GM18861 (cell line): ENCODE data around the gene AKAP6.

Experiments
- ATAC-seq: cut with Tn5 transposase; IDR thresholded peaks from one replicate; pipeline ENCODE4 v1.9.1; 2021; ENCODE audit not compliant: unreplicated experiment

AKAP6 gene

DNA sequence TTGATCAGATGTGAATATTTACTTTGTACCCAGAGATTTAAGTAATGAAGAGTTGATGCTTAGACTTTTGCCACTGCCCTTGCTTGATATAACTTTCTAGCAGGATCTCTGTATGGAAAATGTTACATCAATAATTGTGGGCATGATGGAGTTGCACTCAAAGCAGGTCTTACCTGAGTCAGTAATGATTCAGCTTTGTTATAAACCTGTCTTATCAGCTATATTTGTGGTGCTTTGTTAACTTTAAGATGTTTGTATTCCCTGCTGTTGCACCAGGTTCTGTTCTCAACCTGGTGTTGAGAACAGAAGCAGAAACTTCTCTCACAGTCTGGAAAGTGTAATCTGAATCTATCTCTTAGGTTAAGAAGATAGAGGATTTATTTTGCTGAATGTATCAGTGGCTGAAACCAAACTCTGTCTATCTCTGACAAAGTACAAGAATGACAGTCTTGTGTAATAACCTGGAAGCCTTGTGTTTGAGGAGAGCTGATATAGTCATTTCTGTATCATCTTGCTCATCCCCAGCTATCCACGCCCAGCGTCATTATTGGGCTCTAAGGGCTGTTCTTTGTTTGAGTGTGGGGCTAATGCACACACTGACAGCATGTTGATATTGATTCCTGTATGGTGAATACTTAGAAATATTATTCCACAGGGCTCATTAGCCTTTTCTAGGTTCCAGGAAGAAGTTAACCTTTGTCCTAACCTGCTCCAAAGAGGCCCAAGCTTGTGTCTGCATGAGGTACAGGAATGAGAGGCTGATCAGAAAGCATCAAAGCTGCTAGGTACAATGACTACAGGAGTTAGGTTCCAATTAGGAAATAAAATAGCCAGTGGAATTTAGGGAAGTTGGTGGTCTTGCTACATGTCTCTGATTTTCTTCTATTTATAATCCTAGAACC is 3.6 kb downstream of the AKAP6 start:
- ATAC-seq: no peak

- no peak for ATAC-seq
Observed at GRCh38 chr14:32336702-32337101, 7.6 kb downstream of the AKAP6 start.

- no peak for ATAC-seq
Observed at GRCh38 chr14:32337759-32338158, 8.7 kb downstream of the AKAP6 start.

DNA sequence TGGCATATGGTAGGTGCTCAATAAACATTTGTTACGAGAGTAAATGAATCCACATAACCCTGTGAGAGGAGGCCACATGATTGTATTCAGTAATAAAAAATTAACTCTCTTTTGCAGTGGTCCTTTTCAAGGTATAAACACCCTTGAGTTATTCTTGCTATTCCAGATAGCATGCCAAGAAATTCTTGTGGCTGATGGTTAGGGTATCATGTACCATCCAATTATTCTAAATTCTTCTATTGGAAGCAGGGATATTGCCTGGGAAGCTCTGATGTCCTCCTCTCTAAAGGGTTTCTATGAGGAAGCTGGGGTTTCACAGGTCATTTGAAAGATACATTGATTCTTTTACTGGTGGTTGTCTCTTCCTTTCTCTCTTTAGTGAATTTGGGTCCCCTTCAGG is 10.1 kb downstream of the AKAP6 start:
- ATAC-seq: no peak

DNA sequence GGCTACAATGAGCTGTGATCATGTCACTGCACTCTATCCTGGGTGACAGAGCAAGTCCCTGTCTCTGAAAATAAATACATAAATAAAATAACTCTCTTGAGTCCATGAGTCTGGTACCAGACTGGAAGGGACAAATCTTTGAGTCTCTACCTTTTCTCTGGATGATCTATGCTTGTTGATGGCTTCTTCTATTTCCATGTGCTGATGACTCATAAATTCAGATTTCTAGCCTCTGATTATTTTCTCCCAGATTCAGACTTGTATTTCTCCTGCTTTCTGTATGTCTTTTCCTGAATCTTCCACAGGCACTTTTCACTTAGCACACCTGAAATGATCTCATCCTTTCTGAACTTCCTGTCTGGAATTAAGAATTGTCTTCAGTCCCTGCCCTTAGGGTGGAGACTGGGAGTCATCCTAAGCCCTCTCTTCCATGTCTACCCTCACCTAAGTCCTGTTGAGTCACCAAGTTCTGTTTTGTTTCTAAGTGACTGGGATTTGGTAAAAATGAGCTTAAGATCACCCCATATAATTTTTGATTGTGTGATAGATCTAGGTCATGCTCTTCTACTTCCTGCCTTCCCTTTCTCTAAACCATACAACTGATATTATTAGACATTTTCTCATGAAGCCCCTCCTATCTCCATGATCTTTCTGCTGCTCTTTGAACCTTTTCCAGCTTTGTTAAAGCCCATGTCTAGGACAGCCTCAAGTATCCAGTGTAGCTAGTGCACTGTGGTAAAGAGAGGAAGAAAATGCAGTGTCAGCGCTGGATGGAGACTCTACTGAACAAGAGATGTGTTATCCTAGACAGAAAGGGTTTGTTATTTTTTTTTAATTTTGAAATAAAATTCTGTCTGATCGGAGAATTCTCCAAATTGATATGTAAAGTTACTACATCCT is 13.1 kb downstream of the AKAP6 start:
- no peak for ATAC-seq

GRCh38 chr14:32342847-32343194 is 13.7 kb downstream of the AKAP6 start:
- ATAC-seq: no peak

DNA sequence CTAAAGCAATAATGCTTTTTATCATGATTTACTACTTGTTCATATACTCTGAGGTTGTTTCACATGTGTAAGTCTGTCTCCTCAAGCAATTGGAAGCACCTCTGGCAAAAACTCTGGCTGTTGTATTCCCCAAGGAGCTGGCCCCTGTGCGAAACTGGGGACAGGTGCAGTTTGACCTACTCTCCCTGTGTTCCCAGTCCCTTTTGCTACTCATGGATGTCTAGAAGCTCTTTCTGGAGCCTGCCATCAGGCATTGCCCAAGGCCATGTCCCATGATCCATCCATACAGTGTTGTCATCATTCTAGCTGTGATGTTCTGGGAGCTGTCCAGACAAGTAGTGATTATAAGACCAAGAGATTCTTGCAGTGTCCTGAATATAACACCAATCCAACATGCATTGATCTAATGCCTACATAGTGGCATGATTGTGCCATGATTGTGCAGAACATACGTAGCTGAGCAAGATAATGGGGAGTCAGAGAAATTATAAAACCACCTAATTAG is 14.9 kb downstream of the AKAP6 start:
- ATAC-seq: no peak

DNA sequence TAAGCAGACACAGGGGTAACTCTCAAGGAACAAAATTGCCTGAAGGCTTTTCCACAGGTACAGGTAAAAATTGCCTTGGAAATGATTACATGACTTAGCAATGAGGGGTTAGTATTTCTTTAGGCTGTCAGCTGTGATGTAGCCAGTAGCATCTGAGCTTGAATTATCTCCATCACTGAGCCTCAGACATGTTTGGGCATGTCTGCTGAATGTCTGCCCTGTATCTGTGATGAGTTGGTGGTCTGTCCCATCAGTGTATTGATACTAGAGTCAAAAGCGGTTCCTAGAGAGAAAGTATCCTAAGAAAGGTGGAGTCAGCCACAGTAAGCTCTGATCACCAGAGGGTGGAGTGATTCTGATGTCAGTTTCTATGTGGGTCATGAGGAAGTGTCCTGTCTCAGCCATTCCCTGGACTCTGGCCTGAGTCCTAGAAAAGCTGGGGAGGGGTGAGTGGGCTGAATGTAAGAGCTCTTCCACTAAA is 16.3 kb downstream of the AKAP6 start:
- ATAC-seq: no peak

DNA sequence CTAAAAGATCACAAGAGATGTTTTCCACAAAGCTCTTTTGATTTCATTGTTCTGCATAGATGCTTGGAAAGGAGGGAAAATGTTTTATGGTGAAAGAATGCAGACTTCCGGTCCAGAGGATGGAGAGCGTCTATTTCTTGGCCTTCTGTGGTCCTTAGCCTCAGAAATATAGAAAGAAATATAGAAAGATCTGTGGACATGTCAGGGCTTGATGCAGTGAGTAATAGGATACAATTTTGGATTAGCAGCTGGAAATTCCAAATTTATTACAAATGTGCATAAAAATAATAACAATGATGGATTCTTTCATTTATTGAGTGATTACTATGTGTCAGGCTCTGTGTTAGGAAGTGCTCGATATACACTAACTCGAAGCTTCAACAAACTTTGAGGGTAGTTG is 20.2 kb downstream of the AKAP6 start:
- no peak for ATAC-seq

GRCh38 chr14:32350020-32350419 is 20.9 kb downstream of the AKAP6 start:
- ATAC-seq: peak; percentile 99

DNA sequence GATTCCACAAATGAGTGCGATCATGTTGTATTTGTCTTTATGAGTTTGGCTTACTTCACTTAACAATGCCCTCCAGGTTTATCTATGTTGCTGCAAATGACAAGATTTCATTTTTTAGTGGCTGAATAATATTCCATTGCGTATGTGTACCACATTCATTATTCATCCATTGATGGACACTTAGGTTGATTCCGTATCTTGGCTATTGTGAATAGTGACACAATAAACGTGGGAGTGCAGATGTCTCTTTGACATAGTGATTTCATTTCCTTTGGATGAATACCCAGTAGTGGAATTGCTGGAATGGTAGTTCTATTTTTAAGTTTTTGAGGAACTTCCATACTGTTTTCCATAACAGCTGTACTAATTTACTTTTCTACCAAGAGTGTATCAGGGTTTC is 23.5 kb downstream of the AKAP6 start:
- ATAC-seq: no peak

GRCh38 chr14:32354716-32355115 is 25.6 kb downstream of the AKAP6 start:
- ATAC-seq: no peak

DNA sequence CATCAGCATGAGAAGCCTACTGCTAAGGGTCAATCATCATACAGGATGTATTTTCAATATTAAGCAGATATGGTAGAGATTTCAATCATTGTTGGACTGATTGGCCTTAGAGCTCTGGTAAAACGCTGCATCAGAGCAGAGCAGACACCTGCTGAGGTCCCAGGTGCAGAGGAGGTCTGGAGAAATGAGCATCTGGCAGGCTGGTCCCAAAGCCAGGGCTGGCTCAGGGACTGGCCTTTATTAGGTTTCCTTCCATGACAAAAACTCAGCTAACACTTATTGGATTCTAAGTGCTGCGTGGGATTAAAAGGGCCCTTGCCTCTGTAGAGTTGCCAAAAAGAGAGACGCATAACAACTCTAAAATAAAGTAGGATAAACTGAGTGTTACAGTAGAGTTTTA is 29.7 kb downstream of the AKAP6 start:
- no peak for ATAC-seq

DNA sequence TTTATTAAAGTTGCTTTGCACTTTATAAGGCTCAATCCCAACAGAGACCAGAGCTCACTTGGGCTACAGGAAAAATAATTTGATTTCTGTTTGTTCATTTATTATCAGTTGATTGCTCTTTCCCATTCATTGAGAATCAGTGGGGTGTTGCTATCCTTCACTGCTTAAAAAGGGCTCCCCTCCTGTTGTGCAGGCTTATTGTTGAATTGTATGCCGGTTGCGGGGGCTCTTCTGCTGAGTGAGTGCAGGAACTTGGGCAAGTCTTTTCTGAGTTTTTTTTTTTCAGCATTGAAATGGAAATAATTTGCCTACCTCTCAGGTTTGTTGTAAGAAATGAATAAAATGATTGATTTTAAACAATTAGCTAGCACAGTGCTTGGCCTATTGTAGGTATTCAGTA is 32.6 kb downstream of the AKAP6 start:
- no peak for ATAC-seq

DNA sequence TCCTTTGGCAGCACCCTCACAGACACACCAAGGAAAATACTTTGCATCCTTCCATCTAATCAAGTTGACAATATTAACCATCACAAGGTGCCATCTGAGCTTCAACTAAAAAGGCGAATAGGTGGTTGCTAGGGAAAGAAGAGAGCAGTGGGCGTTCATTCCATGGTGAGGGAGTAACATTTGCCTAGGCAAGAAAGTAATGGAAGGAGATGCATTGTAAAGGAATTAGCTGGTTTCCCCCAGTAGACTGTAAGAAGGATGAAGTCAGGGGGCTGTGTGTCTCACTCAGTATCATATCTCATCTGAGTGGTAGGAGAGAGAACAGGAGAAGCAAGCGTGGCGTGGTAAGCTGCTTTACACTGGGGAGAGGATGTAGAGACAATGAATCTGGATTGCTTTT is 34.7 kb downstream of the AKAP6 start:
- ATAC-seq: no peak

DNA sequence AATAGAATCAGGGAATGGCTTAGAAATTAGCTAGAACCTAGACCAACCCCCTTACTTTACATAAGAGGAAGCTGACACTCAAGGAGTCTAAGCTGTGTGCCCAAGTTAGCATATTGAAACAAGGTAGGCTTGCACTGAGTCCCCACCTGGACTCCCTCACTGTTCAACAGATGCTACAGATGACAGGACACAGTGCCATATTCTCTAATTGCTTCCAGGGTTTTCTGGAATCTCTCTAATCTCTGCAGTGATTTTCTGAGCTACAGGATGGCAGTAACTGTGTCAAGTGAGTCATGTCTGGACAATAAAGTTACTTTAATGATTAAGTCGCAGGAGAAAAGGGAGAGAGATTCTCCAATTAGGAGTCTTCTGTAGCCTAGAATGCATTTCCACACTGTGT is 35.8 kb downstream of the AKAP6 start:
- ATAC-seq: no peak

DNA sequence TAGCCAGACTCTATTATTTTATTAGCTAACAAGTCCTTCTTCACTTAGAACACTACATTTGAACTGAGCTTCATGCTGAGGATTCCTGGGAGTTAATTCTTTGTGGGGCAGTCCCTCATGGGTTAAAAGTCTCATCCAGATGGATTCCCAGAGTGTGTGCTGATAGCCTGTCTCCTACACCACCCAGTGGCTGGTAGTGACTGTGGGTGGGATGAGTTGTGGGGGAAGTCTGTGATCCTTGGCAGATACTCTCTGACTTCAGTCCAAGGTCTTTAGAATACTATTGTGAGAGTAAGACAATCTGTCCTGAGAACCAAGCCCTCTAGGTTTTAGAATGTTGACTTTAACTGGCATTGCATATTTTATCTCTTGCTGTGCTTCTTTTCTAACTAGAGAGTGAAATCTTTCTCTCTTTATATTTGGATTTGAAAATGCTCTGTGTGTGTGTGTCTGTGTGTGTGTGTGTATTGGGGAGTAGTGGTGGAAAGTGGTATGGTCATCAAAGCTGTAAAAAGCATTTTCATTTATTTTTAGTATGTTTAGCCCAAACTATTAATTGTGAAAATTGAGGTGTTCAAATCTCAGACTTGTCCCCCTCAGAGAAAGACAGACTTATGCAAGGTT is 37.3 kb downstream of the AKAP6 start:
- ATAC-seq: no peak

DNA sequence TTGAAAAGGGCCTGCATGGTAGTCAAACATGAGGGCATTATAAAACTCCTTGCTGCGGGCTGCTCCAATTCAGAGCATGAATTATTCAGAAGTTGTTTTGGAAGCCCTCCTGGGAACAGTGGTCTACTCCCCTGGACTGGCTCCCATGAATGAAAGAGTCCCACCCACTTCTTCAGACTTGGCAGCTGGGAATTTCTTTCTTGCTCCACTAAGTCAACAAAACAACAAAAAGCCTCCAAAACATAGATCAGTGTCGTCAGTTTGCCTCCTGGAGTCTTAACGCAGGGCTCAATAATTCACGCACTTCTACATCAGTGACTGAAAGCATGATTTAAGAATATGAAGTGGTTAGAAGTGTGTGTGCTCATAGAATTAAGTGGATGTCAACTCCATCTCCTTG is 37.9 kb downstream of the AKAP6 start:
- no peak for ATAC-seq

DNA sequence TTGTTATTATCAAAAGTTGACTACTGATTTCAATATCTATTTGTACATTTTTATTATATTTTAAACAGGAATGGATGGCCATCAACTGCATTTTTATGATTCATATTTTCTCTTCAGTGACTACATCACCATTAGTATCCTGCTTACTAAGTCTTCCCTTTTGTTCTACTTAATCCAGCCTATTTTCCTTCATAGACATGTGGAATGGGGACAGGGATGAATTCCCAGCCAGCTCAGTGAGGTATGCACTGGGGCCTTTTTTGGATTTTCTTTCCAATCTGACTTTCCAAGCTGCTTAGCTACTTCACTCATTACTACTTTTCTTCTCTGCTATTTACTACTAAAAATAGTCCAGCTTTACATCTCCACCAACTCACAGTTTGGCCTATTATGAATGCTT is 38.4 kb downstream of the AKAP6 start:
- ATAC-seq: no peak

- ATAC-seq: no peak
Observed at GRCh38 chr14:32368107-32368506, 39.0 kb downstream of the AKAP6 start.

DNA sequence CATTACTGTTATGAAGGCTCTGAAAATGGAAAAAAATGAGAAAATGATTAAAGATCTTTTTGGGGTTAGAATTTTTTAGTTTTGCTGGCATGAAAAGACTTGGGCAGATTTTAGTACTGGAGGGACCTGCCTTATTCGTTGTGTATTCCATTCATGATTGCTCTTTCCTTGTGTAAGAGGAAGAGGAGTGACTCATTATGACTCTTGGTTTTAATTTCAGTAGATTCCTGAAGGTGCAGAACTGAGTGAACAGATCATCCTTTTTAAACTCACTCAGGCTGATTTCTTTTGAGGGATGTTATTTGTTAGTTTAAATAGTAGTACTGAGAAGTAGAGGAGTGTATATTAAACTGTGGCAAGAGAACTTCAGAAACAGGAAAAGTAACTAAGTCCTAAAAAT is 41.6 kb downstream of the AKAP6 start:
- no peak for ATAC-seq
